Measurements from ENCODE around the gene HNRNPH1.
"Not testable (repeated sequence)": the region's sequence is repeated elsewhere in the genome, so short reads cannot be mapped to it uniquely, and the experiment has no call there.

The HNRNPH1 gene

GRCh38 chr5:179641745-179642144 is 18.3 kb upstream of the HNRNPH1 start:
- H3K4me1 ChIP-seq (ENCODE audit: insufficient read depth, low read length); H3K27me3 ChIP-seq (ENCODE audit: insufficient read depth, low read length); H3K9me3 ChIP-seq (ENCODE audit: low read length); H3K36me3 ChIP-seq (ENCODE audit: insufficient read depth, low read length); H3K4me3 ChIP-seq (ENCODE audit: low read length); H2AFZ ChIP-seq (ENCODE audit: low read depth, low read length): not testable (repeated sequence)

GRCh38 chr5:179639296-179639695 is 15.8 kb upstream of the HNRNPH1 start:
- H3K27me3 ChIP-seq (ENCODE audit: insufficient read depth, low read length); H3K4me3 ChIP-seq (ENCODE audit: low read length); H3K36me3 ChIP-seq (ENCODE audit: insufficient read depth, low read length); H3K4me1 ChIP-seq (ENCODE audit: insufficient read depth, low read length); H3K9me3 ChIP-seq (ENCODE audit: low read length); H2AFZ ChIP-seq (ENCODE audit: low read depth, low read length): not testable (repeated sequence)

GRCh38 chr5:179634370-179635172 is 11.1 kb upstream of the HNRNPH1 start:
- not testable (repeated sequence) for H3K9me3 ChIP-seq (ENCODE audit: low read length); H3K4me1 ChIP-seq (ENCODE audit: insufficient read depth, low read length); H3K27me3 ChIP-seq (ENCODE audit: insufficient read depth, low read length); H3K36me3 ChIP-seq (ENCODE audit: insufficient read depth, low read length); H2AFZ ChIP-seq (ENCODE audit: low read depth, low read length); H3K4me3 ChIP-seq (ENCODE audit: low read length)

GRCh38 chr5:179633501-179634369 is 10.3 kb upstream of the HNRNPH1 start:
- not testable (repeated sequence) for H3K4me1 ChIP-seq (ENCODE audit: insufficient read depth, low read length); H2AFZ ChIP-seq (ENCODE audit: low read depth, low read length); H3K4me3 ChIP-seq (ENCODE audit: low read length); H3K36me3 ChIP-seq (ENCODE audit: insufficient read depth, low read length); H3K9me3 ChIP-seq (ENCODE audit: low read length); H3K27me3 ChIP-seq (ENCODE audit: insufficient read depth, low read length)

- Histone ChIP-seq H3K27me3 (ENCODE audit: insufficient read depth, low read length) (no peaks in the 10 kb centered on the region), H2AFZ (ENCODE audit: low read depth, low read length) (no peak overlapping the region), H3K4me3 (ENCODE audit: low read length) (no peak overlapping the region), H3K4me1 (ENCODE audit: insufficient read depth, low read length) (peaks cover 29% of the 10 kb centered on the region), H3K36me3 (ENCODE audit: insufficient read depth, low read length) (peaks cover 25% of the 10 kb centered on the region), H3K9me3 (ENCODE audit: low read length) (no peaks in the 10 kb centered on the region)
These were observed 1.4 kb upstream of the HNRNPH1 start for GRCh38 chr5:179624841-179625271.

- no peaks in the 10 kb centered on the region for H3K27me3 ChIP-seq (ENCODE audit: insufficient read depth, low read length)
- H3K36me3 ChIP-seq (ENCODE audit: insufficient read depth, low read length), result peaks cover 33% of the 10 kb centered on the region
- peaks cover 36% of the 10 kb centered on the region for H3K4me1 ChIP-seq (ENCODE audit: insufficient read depth, low read length)
- H3K4me3 ChIP-seq (ENCODE audit: low read length), result peak overlapping the region; percentile 52
- H3K9me3 ChIP-seq (ENCODE audit: low read length), result no peaks in the 10 kb centered on the region
- peak overlapping the region; percentile 70 for H2AFZ ChIP-seq (ENCODE audit: low read depth, low read length)
These were observed 653 bp upstream of the HNRNPH1 start for GRCh38 chr5:179623906-179624741.

GRCh38 chr5:179621551-179622214 is 1.8 kb downstream of the HNRNPH1 start:
- peaks cover 50% of the 10 kb centered on the region for H3K4me1 ChIP-seq (ENCODE audit: insufficient read depth, low read length)
- H3K27me3 ChIP-seq (ENCODE audit: insufficient read depth, low read length), result no peaks in the 10 kb centered on the region
- H3K9me3 ChIP-seq (ENCODE audit: low read length), result no peaks in the 10 kb centered on the region

GRCh38 chr5:179620703-179621350 is 2.6 kb downstream of the HNRNPH1 start:
- Histone ChIP-seq H3K27me3 (ENCODE audit: insufficient read depth, low read length) (no peaks in the 10 kb centered on the region), H3K36me3 (ENCODE audit: insufficient read depth, low read length) (peaks cover 66% of the 10 kb centered on the region), H3K9me3 (ENCODE audit: low read length) (no peaks in the 10 kb centered on the region), H3K4me1 (ENCODE audit: insufficient read depth, low read length) (peaks cover 50% of the 10 kb centered on the region), H3K4me3 (ENCODE audit: low read length) (peak overlapping the region; percentile 99), H2AFZ (ENCODE audit: low read depth, low read length) (no peak overlapping the region)

More at GRCh38 chr5:179621551-179622214, 1.8 kb downstream of the HNRNPH1 start:
- Histone ChIP-seq H2AFZ (ENCODE audit: low read depth, low read length) (no peak overlapping the region), H3K36me3 (ENCODE audit: insufficient read depth, low read length) (peaks cover 57% of the 10 kb centered on the region), H3K4me3 (ENCODE audit: low read length) (peak overlapping the region; percentile 99)

GRCh38 chr5:179620293-179620692 is 3.2 kb downstream of the HNRNPH1 start:
- H3K4me3 ChIP-seq (ENCODE audit: low read length), result peak overlapping the region; percentile 99
- H3K27me3 ChIP-seq (ENCODE audit: insufficient read depth, low read length), result no peaks in the 10 kb centered on the region
- peaks cover 71% of the 10 kb centered on the region for H3K36me3 ChIP-seq (ENCODE audit: insufficient read depth, low read length)
- H2AFZ ChIP-seq (ENCODE audit: low read depth, low read length), result no peak overlapping the region
- no peaks in the 10 kb centered on the region for H3K9me3 ChIP-seq (ENCODE audit: low read length)
- peaks cover 50% of the 10 kb centered on the region for H3K4me1 ChIP-seq (ENCODE audit: insufficient read depth, low read length)

GRCh38 chr5:179619776-179620175 is 3.7 kb downstream of the HNRNPH1 start:
- Histone ChIP-seq H3K36me3 (ENCODE audit: insufficient read depth, low read length) (peaks cover 76% of the 10 kb centered on the region), H3K9me3 (ENCODE audit: low read length) (no peaks in the 10 kb centered on the region), H3K4me1 (ENCODE audit: insufficient read depth, low read length) (peaks cover 48% of the 10 kb centered on the region), H2AFZ (ENCODE audit: low read depth, low read length) (no peak overlapping the region), H3K4me3 (ENCODE audit: low read length) (peak overlapping the region; percentile 99), H3K27me3 (ENCODE audit: insufficient read depth, low read length) (no peaks in the 10 kb centered on the region)

- Histone ChIP-seq H3K36me3 (ENCODE audit: insufficient read depth, low read length) (peaks cover 84% of the 10 kb centered on the region), H3K4me3 (ENCODE audit: low read length) (peak overlapping the region; percentile 99), H3K4me1 (ENCODE audit: insufficient read depth, low read length) (peaks cover 41% of the 10 kb centered on the region)
These were observed 4.4 kb downstream of the HNRNPH1 start for GRCh38 chr5:179618923-179619554.

GRCh38 chr5:179617930-179618329 is 5.5 kb downstream of the HNRNPH1 start:
- Histone ChIP-seq H3K27me3 (ENCODE audit: insufficient read depth, low read length) (no peaks in the 10 kb centered on the region), H2AFZ (ENCODE audit: low read depth, low read length) (no peak overlapping the region), H3K4me3 (ENCODE audit: low read length) (no peak overlapping the region), H3K9me3 (ENCODE audit: low read length) (no peaks in the 10 kb centered on the region), H3K36me3 (ENCODE audit: insufficient read depth, low read length) (peaks cover 95% of the 10 kb centered on the region), H3K4me1 (ENCODE audit: insufficient read depth, low read length) (peaks cover 40% of the 10 kb centered on the region)

More at GRCh38 chr5:179618923-179619554, 4.4 kb downstream of the HNRNPH1 start:
- H3K27me3 ChIP-seq (ENCODE audit: insufficient read depth, low read length), result no peaks in the 10 kb centered on the region
- H2AFZ ChIP-seq (ENCODE audit: low read depth, low read length), result no peak overlapping the region
- H3K9me3 ChIP-seq (ENCODE audit: low read length), result no peaks in the 10 kb centered on the region

Data from neuron (in vitro differentiated cells).